ENCODE measurements around the gene FNIP2.

The FNIP2 gene

DNA sequence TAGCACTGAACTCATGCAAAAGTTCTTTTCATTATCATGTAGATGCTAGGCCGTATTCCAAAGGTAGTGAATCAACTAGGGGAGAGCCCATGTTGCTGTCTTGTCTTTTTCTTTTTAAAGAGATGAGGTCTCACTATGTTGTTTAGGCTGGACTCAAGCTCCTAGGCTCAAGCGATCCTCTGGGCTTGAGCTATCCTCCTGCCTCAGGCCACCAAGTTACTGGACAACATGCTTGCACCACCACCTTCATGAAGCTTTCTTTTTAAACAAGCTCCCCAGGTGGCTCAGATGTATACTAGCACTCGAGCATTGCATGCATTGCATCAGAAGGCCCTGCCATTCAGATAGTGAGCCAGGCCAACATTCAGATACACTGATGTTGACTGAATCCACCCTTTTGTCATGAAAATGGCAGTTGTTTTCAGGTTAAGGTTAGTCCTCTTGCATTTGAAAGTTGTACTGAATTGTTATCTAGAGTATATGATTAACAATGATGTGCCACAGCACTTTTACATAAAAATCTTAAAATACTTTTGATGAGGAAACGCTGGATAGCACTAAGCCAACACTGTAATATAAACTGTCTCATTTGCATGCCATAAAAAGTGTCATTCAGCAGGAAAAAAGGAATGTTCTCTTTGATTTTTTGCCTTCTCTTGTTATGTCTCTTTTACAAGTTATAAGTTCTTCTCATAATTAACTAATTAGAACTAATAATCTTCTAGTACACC lies 76.7 kb downstream of the FNIP2 start:
- no peaks in the 10 kb centered on the region for H3K79me1 ChIP-seq (ENCODE audit: low read length)
- no peak overlapping the region for H2BK120ac ChIP-seq (ENCODE audit: insufficient read depth, low read length, poor library complexity)
- no peaks in the 10 kb centered on the region for H3K9me3 ChIP-seq (ENCODE audit: insufficient read depth, low read depth, low read length)
- no peak overlapping the region for H3K23ac ChIP-seq (ENCODE audit: low read length)
- no peaks in the 10 kb centered on the region for H3K4me1 ChIP-seq (ENCODE audit: control insufficient read depth in 1 of 2, insufficient read depth in 2 of 2, low read length in 2 of 2)
- no peak overlapping the region for H2BK12ac ChIP-seq (ENCODE audit: low read length)
- WGBS (ENCODE audit: extremely low coverage, insufficient coverage, insufficient read length), result no CpG with 5 or more reads among the region's 4 CpGs
- H4K8ac ChIP-seq (ENCODE audit: low read depth, low read length), result no peak overlapping the region
- H3K36me3 ChIP-seq (ENCODE audit: control insufficient read depth in 1 of 2, insufficient read depth in 2 of 2, low read length in 2 of 2), result no peaks in the 10 kb centered on the region
- no peak overlapping the region for H3K18ac ChIP-seq (ENCODE audit: low read length)
- H3K4me2 ChIP-seq (ENCODE audit: low read length), result no peak overlapping the region
- no peak overlapping the region for H2AFZ ChIP-seq (ENCODE audit: insufficient read depth, low read length, poor library complexity)
- no peak overlapping the region for H3K14ac ChIP-seq (ENCODE audit: low read length)
- H3K4me3 ChIP-seq (ENCODE audit: low read depth, low read length), result no peak overlapping the region
- DNase-seq, result peak in 1 of 2 donors; percentile 24
- no peaks in the 10 kb centered on the region for H3K79me2 ChIP-seq (ENCODE audit: control insufficient read depth, insufficient read depth, low read length, poor library complexity)
- H3K27me3 ChIP-seq (ENCODE audit: insufficient read depth, low read length), result no peaks in the 10 kb centered on the region
- H3K4ac ChIP-seq (ENCODE audit: low read depth, low read length), result no peak overlapping the region
- H3K9ac ChIP-seq (ENCODE audit: low read length), result no peak overlapping the region
- H3K27ac ChIP-seq (ENCODE audit: low read depth, low read length), result no peak overlapping the region
- no peak overlapping the region for H2AK5ac ChIP-seq (ENCODE audit: low read length)
- no peak overlapping the region for H4K12ac ChIP-seq (ENCODE audit: low read depth, low read length)
- H2BK5ac ChIP-seq (ENCODE audit: low read depth, low read length, poor library complexity), result no peak overlapping the region
- no peak overlapping the region for H4K91ac ChIP-seq (ENCODE audit: low read depth, low read length)

DNA sequence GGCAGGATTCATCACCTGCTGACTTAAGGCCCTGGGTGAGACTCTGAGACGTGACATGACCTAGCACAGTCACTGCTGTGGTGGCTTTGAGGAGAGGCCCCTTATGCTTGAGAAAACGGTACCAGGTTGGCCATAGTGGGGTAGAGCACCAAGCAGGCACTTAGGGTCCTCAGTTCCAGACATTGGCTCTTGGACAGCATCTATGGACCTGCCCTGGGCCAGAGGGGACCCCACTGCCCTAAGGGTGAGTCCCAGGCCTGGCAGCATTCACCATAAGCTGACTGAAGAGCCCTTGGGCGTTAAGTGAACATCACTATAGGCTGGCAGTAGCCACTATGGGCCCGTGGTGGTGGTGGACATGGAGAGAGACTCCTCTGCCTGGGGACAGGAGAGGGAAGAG lies 78.7 kb downstream of the FNIP2 start:
- Histone ChIP-seq H3K4me1 (ENCODE audit: control insufficient read depth in 1 of 2, insufficient read depth in 2 of 2, low read length in 2 of 2) (no peaks in the 10 kb centered on the region), H2BK12ac (ENCODE audit: low read length) (no peak overlapping the region), H3K79me2 (ENCODE audit: control insufficient read depth, insufficient read depth, low read length, poor library complexity) (no peaks in the 10 kb centered on the region), H2AK5ac (ENCODE audit: low read length) (no peak overlapping the region), H3K4me2 (ENCODE audit: low read length) (no peak overlapping the region), H3K23ac (ENCODE audit: low read length) (no peak overlapping the region), H3K27ac (ENCODE audit: low read depth, low read length) (no peak overlapping the region), H3K9me3 (ENCODE audit: insufficient read depth, low read depth, low read length) (no peaks in the 10 kb centered on the region), H3K36me3 (ENCODE audit: control insufficient read depth in 1 of 2, insufficient read depth in 2 of 2, low read length in 2 of 2) (no peaks in the 10 kb centered on the region), H3K4me3 (ENCODE audit: low read depth, low read length) (no peak overlapping the region), H3K18ac (ENCODE audit: low read length) (no peak overlapping the region), H2AFZ (ENCODE audit: insufficient read depth, low read length, poor library complexity) (no peak overlapping the region), H3K4ac (ENCODE audit: low read depth, low read length) (no peak overlapping the region), H4K91ac (ENCODE audit: low read depth, low read length) (no peak overlapping the region), H3K9ac (ENCODE audit: low read length) (no peak overlapping the region), H3K79me1 (ENCODE audit: low read length) (peaks cover 1% of the 10 kb centered on the region), H4K12ac (ENCODE audit: low read depth, low read length) (no peak overlapping the region), H3K14ac (ENCODE audit: low read length) (no peak overlapping the region), H2BK5ac (ENCODE audit: low read depth, low read length, poor library complexity) (no peak overlapping the region), H2BK120ac (ENCODE audit: insufficient read depth, low read length, poor library complexity) (no peak overlapping the region), H3K27me3 (ENCODE audit: insufficient read depth, low read length) (no peaks in the 10 kb centered on the region), H4K8ac (ENCODE audit: low read depth, low read length) (no peak overlapping the region)
- WGBS (ENCODE audit: extremely low coverage, insufficient coverage, insufficient read length), result no CpG with 5 or more reads among the region's 4 CpGs
- DNase-seq, result no peak

DNA sequence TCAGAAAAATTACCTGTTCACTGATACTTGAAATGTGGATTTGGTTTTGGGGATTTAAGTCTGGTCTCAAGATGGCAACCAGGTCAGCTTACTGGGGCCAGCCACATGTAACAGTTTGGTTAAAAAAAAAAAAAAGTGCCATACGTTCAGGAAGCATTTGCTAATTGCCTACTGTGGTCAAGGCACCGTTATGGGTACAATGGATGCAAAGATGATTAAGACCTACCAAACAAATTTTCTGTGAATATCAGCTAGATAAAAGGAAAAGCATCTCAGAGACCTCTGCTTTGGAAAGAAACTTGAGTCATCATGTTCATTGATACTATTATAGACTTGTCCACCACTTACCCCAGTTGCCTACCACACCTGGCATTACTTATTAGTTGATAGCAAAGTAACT lies 80.9 kb downstream of the FNIP2 start:
- no peak overlapping the region for H3K4me3 ChIP-seq (ENCODE audit: low read depth, low read length)
- H3K18ac ChIP-seq (ENCODE audit: low read length), result no peak overlapping the region
- no peaks in the 10 kb centered on the region for H3K4me1 ChIP-seq (ENCODE audit: control insufficient read depth in 1 of 2, insufficient read depth in 2 of 2, low read length in 2 of 2)
- no peak overlapping the region for H4K91ac ChIP-seq (ENCODE audit: low read depth, low read length)
- H3K27ac ChIP-seq (ENCODE audit: low read depth, low read length), result no peak overlapping the region
- no peak overlapping the region for H3K4me2 ChIP-seq (ENCODE audit: low read length)
- H3K79me1 ChIP-seq (ENCODE audit: low read length), result peaks cover 1% of the 10 kb centered on the region
- H3K27me3 ChIP-seq (ENCODE audit: insufficient read depth, low read length), result no peaks in the 10 kb centered on the region
- H4K12ac ChIP-seq (ENCODE audit: low read depth, low read length), result no peak overlapping the region
- H3K4ac ChIP-seq (ENCODE audit: low read depth, low read length), result no peak overlapping the region
- no peak overlapping the region for H4K8ac ChIP-seq (ENCODE audit: low read depth, low read length)
- H3K9me3 ChIP-seq (ENCODE audit: insufficient read depth, low read depth, low read length), result no peaks in the 10 kb centered on the region
- no peaks in the 10 kb centered on the region for H3K79me2 ChIP-seq (ENCODE audit: control insufficient read depth, insufficient read depth, low read length, poor library complexity)
- H3K9ac ChIP-seq (ENCODE audit: low read length), result no peak overlapping the region
- DNase-seq, result no peak
- no peak overlapping the region for H3K23ac ChIP-seq (ENCODE audit: low read length)
- no peak overlapping the region for H2AFZ ChIP-seq (ENCODE audit: insufficient read depth, low read length, poor library complexity)
- no peak overlapping the region for H2BK120ac ChIP-seq (ENCODE audit: insufficient read depth, low read length, poor library complexity)
- no peak overlapping the region for H3K14ac ChIP-seq (ENCODE audit: low read length)
- no peaks in the 10 kb centered on the region for H3K36me3 ChIP-seq (ENCODE audit: control insufficient read depth in 1 of 2, insufficient read depth in 2 of 2, low read length in 2 of 2)
- WGBS (ENCODE audit: extremely low coverage, insufficient coverage, insufficient read length), result no CpG with 5 or more reads among the region's 2 CpGs
- H2AK5ac ChIP-seq (ENCODE audit: low read length), result no peak overlapping the region
- H2BK12ac ChIP-seq (ENCODE audit: low read length), result no peak overlapping the region
- H2BK5ac ChIP-seq (ENCODE audit: low read depth, low read length, poor library complexity), result no peak overlapping the region

DNA sequence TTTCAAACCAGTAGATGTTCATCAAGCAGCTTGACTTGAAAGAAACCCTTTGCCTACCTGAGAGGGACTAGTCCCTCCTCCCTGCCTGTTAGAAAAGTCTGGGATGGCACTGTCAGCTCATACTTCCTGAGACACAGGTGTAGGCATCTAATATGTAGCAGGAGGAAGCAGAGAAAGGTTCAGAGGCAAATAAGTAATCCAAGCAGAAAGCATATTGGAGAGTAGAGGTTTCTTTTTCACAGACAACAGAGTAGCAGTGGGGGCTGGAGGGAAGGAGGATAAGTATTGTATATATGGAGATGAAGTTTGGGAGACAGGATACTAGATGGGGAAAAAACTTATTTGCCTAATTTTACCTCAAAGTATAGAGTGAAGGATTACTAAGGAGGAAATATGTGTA lies 81.5 kb downstream of the FNIP2 start:
- Histone ChIP-seq H3K14ac (ENCODE audit: low read length) (no peak overlapping the region), H3K9ac (ENCODE audit: low read length) (no peak overlapping the region), H2BK12ac (ENCODE audit: low read length) (no peak overlapping the region), H3K23ac (ENCODE audit: low read length) (no peak overlapping the region), H3K9me3 (ENCODE audit: insufficient read depth, low read depth, low read length) (no peaks in the 10 kb centered on the region), H2AK5ac (ENCODE audit: low read length) (no peak overlapping the region), H2BK5ac (ENCODE audit: low read depth, low read length, poor library complexity) (no peak overlapping the region), H3K79me2 (ENCODE audit: control insufficient read depth, insufficient read depth, low read length, poor library complexity) (no peaks in the 10 kb centered on the region), H3K36me3 (ENCODE audit: control insufficient read depth in 1 of 2, insufficient read depth in 2 of 2, low read length in 2 of 2) (no peaks in the 10 kb centered on the region), H3K4me1 (ENCODE audit: control insufficient read depth in 1 of 2, insufficient read depth in 2 of 2, low read length in 2 of 2) (no peaks in the 10 kb centered on the region), H3K4ac (ENCODE audit: low read depth, low read length) (no peak overlapping the region), H3K18ac (ENCODE audit: low read length) (no peak overlapping the region), H4K12ac (ENCODE audit: low read depth, low read length) (no peak overlapping the region), H3K4me2 (ENCODE audit: low read length) (no peak overlapping the region), H3K27me3 (ENCODE audit: insufficient read depth, low read length) (no peaks in the 10 kb centered on the region), H3K4me3 (ENCODE audit: low read depth, low read length) (no peak overlapping the region), H3K79me1 (ENCODE audit: low read length) (peaks cover 1% of the 10 kb centered on the region), H3K27ac (ENCODE audit: low read depth, low read length) (no peak overlapping the region), H2BK120ac (ENCODE audit: insufficient read depth, low read length, poor library complexity) (no peak overlapping the region), H4K91ac (ENCODE audit: low read depth, low read length) (no peak overlapping the region), H4K8ac (ENCODE audit: low read depth, low read length) (no peak overlapping the region), H2AFZ (ENCODE audit: insufficient read depth, low read length, poor library complexity) (no peak overlapping the region)
- no peak for DNase-seq

All from trophoblast cell (in vitro differentiated cells and primary cell).